Measurements from ENCODE around the gene RIMS1.

DNA sequence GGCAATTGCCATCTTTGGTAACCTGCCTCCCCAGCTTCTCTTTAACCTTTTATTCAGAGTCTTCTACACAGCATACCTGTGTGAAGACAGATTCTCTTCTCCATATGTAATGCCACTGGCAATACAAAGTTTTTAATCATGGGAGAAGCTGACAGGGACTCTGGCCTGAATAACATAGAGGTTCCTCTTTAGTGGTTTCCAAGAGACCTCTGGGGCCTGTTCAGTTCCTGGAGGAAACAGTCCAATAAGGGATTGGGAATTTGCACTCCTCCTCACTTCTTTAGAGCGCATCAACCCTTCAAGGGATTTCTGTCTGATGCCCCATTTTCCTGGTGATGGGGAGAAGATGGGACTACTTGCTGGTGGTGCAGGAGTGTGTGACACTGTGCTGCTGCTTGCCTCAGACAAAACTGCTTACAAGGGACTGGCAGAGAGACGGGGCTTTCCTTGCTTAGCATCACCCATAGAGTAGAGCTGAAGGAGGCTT is 1.4 kb downstream of the RIMS1 start:
- no peak for TF ChIP-seq CTCF (IDR thresholded peaks at IDR 0.05)
- no peak for TF ChIP-seq POLR2A (IDR thresholded peaks at IDR 0.05)
